A549 treated with AZD9567 at 1 μM for 4 hours (cell line): ENCODE data around the gene FKTN. TPM values are rescaled to one million over a fixed set of nuclear protein-coding genes. Genes with fewer than 3 reads are reported as not detected.

Source experiments
- total RNA-seq: library from RNA; stranded (reverse); fragments of 200-300 nt; extraction: Qiagen RNA extraction; gene quantifications from 5 replicates; pipeline ENCODE4 v1.2.3, GENCODE V29; 2022; ENCODE audit not compliant: insufficient read depth

FKTN gene
- total RNA-seq, result 5.3 to 8.2 TPM (median 7.0 TPM) in 5 replicates

DNA sequence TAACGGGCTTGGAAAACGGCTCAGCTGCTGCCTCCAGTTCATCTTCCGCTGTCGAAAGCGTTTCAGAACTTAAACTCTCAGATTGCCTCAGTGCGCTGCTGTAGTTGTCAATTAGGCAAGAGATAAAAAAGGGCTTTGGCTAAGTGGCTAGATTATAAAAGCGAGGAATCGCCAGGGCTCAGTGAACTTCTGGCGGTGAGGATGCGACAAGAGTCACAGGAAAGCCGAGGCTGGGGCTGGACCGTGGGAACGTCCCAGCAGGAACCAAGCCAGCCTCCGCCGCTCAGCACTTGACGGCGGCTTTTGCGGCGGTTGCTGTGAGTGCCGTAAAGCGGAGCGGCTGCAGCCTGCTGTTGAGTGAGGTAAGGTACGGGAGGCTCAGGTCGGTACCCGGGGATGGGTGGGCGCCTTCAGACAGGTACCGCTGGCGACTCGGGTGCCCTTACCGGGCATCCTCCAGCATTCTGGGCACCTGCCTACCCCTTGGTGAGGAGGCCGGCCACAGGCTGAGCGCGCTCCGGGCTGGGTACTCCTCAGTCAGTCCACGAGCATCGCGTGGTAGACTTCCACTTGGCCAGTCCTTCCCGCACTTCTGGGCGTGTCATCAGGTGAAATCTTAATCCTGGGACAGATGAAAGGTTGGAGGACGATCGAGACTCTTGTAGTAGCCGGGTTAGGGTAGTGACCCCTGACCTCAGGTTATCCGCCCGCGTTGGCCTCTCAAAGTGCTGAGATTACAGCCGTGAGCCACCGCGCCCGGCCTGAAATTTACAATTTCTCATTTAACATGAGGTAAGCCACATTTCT, at the start of gene FKTN:
Gene FKTN (plus strand): TSS at position 328 of the 807 bp plus-strand sequence. CDS start 16,902 bp downstream, outside the sequence.

DNA sequence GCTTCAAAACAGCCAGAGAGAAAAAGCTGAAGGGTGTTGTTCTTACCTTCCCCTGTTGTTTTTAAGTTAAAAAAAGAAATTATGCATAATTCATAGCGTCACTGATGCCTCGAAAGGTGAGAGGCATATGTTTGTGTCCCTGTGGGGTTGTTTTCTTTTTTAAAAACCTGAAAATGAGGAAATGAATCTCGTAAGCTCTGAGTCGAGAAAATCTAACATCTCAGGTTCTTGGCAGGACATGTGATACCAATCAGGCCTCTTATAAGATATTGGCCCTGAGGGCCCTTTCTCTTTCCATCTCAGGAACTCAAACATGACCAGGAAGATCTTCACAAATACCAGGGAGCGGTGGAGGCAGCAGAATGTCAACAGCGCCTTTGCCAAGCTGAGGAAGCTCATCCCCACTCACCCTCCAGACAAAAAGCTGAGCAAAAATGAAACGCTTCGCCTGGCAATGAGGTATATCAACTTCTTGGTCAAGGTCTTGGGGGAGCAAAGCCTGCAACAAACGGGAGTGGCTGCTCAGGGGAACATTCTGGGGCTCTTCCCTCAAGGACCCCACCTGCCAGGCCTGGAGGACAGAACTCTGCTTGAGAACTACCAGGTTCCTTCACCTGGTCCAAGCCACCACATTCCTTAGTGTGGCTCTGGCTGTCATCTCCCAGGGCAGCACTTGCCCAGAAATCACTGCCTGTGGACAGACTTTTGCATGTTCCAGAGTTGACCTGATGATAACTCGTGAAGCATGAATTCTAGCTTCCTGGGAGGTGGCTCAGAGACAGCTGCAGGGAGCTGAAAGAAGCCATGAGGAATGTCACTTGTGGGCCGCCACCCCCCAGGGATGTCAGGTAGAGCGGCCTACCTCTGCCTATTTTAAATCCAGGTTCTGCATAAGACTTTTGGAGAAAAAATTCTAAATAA, 104.5 kb downstream of the FKTN start, which contains the start of gene TAL2:
Gene TAL2 (plus strand): TSS at position 274 of the 921 bp plus-strand sequence. CDS start 40 bp downstream, at position 314.

Other genes starting within 250 kb of the FKTN start
- gene FSD1L, start 110.1 kb upstream of the FKTN start, total RNA-seq, result 3.1 to 5.7 TPM (median 4.3 TPM) in 5 replicates
- gene TAL2, start 104.3 kb downstream of the FKTN start, total RNA-seq, result 0.19 to 0.23 TPM (median 0.23 TPM) in 3 of 5 replicates, not detected in the others
- gene TMEM38B, start 136.4 kb downstream of the FKTN start, total RNA-seq, result 16.6 to 21.6 TPM (median 17.6 TPM) in 5 replicates